K562 (cell line): Measurements from ENCODE around the gene CAPN8. TPM values are rescaled to one million over a fixed set of nuclear protein-coding genes. Genes with fewer than 3 reads are reported as not detected.

Source experiments
- BCL6 ChIP-seq: fragments of 250-450 bp; sonication (Bioruptor Pico); IDR thresholded peaks from 2 replicates; pipeline ENCODE4 v1.4.0; 2020
- CCNT2 ChIP-seq: IDR thresholded peaks from 2 replicates; pipeline ENCODE4 v1.6.1; 2011; ENCODE audit warnings: borderline replicate concordance, low read depth, mild to moderate bottlenecking, moderate library complexity, mixed read lengths, low read length; ENCODE audit not compliant: insufficient read length; ENCODE audit errors: extremely low read depth
- CTBP1 ChIP-seq: fragments of 450-650 bp; IDR thresholded peaks from 2 replicates; pipeline ENCODE4 v1.6.1; 2016; ENCODE audit warnings: borderline replicate concordance
- DPF2 ChIP-seq: fragments of 450-650 bp; IDR thresholded peaks from 2 replicates; pipeline ENCODE4 v1.6.1; 2016
- EP400 ChIP-seq: fragments of 450-650 bp; IDR thresholded peaks from 2 replicates; pipeline ENCODE4 v1.6.1; 2017; ENCODE audit warnings: antibody characterized with exemption, mild to moderate bottlenecking, moderate library complexity
- ETS2 ChIP-seq: IDR thresholded peaks from 2 replicates; pipeline ENCODE4 v1.6.1; 2016; ENCODE audit warnings: borderline replicate concordance, missing genetic modification characterization, mild to moderate bottlenecking, moderate library complexity, missing compliant biosample characterization; ENCODE audit not compliant: poor library complexity, severe bottlenecking
- ETV1 ChIP-seq: fragments of 450-650 bp; conservative IDR thresholded peaks from 2 replicates; pipeline ENCODE4 v1.6.1; 2016; ENCODE audit warnings: missing genetic modification characterization, control low read depth, low read depth, missing compliant biosample characterization
- HEY1 ChIP-seq: fragments of 250-450 bp; sonication (Bioruptor Pico); IDR thresholded peaks from 2 replicates; pipeline ENCODE4 v1.5.0; 2020; ENCODE audit warnings: mild to moderate bottlenecking, moderate library complexity, borderline replicate concordance
- MTA2 ChIP-seq: fragments of 450-650 bp; IDR thresholded peaks from 2 replicates; pipeline ENCODE4 v1.6.1; 2016; ENCODE audit warnings: low read depth
- SIRT6 ChIP-seq: IDR thresholded peaks from one replicate; pipeline ENCODE4 v1.6.1; 2012; ENCODE audit warnings: low read depth, mild to moderate bottlenecking, control low read depth, inconsistent platforms, low read length, moderate library complexity
- SMAD2 ChIP-seq: fragments of 150-350 bp; IDR thresholded peaks from 2 replicates; pipeline ENCODE4 v1.6.1; 2014; ENCODE audit warnings: low read depth, mild to moderate bottlenecking, low read length
- SRSF7 ChIP-seq: fragments of 200-400 bp; formaldehyde crosslinking; optimal IDR thresholded peaks from 2 replicates; pipeline ENCODE3; 2017; ENCODE audit warnings: mild to moderate bottlenecking, low read depth, low read length
- TARDBP ChIP-seq: fragments of 450-650 bp; IDR thresholded peaks from 2 replicates; pipeline ENCODE4 v1.6.1; 2016
- TEAD4 ChIP-seq, 2 experiments: sonication (generic) in 1 of 2; formaldehyde crosslinking in 1 of 2; IDR thresholded peaks; 2 replicates each; pipeline versions ENCODE4 v1.6.1 to v1.8.0; 2012 to 2022; ENCODE audit warnings: borderline replicate concordance in 1 of 2, inconsistent platforms in 1 of 2, low read length in 1 of 2, mild to moderate bottlenecking in 1 of 2, missing genetic modification reagents in 1 of 2
- ZBED1 ChIP-seq: IDR thresholded peaks from 2 replicates; pipeline ENCODE4 v1.6.1; 2014
- ZNF133 ChIP-seq: fragments of 250-450 bp; sonication (Bioruptor Pico); IDR thresholded peaks from 2 replicates; pipeline ENCODE4 v1.4.0; 2020; ENCODE audit warnings: mild to moderate bottlenecking
- ZNF79 ChIP-seq: fragments of 250-450 bp; sonication (Bioruptor Pico); IDR thresholded peaks from 2 replicates; pipeline ENCODE4 v1.4.0; 2020; ENCODE audit warnings: low read depth, mild to moderate bottlenecking, moderate library complexity
- polyA plus RNA-seq, 8 experiments: library from polyadenylated mRNA; depleted of rRNA in 4 of 8; stranded (reverse) in 5 of 8; unstranded in 3 of 8; fragments of >200 nt; fragmentation: Nextera tagmentation in 2 of 8; fragmentation: Illumina TruSeq in 1 of 8; extraction: Ambion mirVana in 2 of 8; extraction: Trizol in 1 of 8; gene quantifications; 2 replicates each; pipeline versions ENCODE4 v1.2.1 to v1.2.3, GENCODE V29; 2011 to 2014; ENCODE audit warnings: inconsistent platforms in 1 of 8, missing spikeins in 1 of 8
- total RNA-seq, 7 experiments: library from RNA; depleted of rRNA in 6 of 7; stranded (reverse); fragments of >200 nt in 6 of 7; fragmentation: Illumina TruSeq in 2 of 7; extraction: Trizol in 2 of 7; gene quantifications; 2 replicates each; pipeline versions ENCODE4 v1.2.1 to v1.2.3, GENCODE V29; 2011 to 2021; ENCODE audit warnings: low replicate concordance in 1 of 7
- TF ChIP-seq, protein P1 (sequence below): fragments of 250-450 bp; sonication (Bioruptor Pico); IDR thresholded peaks from 2 replicates; pipeline ENCODE4 v1.4.0; 2020
- TF ChIP-seq, protein P2 (sequence below): fragments of 250-450 bp; sonication (Bioruptor Pico); IDR thresholded peaks from 2 replicates; pipeline ENCODE4 v1.8.0; 2022; ENCODE audit warnings: inconsistent platforms
- TF ChIP-seq, protein P3 (sequence below), 2 experiments: IDR thresholded peaks; 2 replicates each; pipeline ENCODE4 v1.6.1; 2011; ENCODE audit warnings: borderline replicate concordance in 1 of 2, control low read depth in 1 of 2, low read depth in 1 of 2, low read length in 1 of 2, mild to moderate bottlenecking in 1 of 2, mixed read lengths in 1 of 2, moderate library complexity in 1 of 2; ENCODE audit not compliant: insufficient read depth in 1 of 2, insufficient read length in 1 of 2, poor library complexity in 1 of 2, severe bottlenecking in 1 of 2; ENCODE audit errors: extremely low read depth in 1 of 2

Gene CAPN8
- total and polyA plus RNA-seq, 9 of the 15 experiments (the other 6 are each of a cell fraction or from before 2014, with no cell fraction given), result 0.06 TPM; not detected in 8

DNA sequence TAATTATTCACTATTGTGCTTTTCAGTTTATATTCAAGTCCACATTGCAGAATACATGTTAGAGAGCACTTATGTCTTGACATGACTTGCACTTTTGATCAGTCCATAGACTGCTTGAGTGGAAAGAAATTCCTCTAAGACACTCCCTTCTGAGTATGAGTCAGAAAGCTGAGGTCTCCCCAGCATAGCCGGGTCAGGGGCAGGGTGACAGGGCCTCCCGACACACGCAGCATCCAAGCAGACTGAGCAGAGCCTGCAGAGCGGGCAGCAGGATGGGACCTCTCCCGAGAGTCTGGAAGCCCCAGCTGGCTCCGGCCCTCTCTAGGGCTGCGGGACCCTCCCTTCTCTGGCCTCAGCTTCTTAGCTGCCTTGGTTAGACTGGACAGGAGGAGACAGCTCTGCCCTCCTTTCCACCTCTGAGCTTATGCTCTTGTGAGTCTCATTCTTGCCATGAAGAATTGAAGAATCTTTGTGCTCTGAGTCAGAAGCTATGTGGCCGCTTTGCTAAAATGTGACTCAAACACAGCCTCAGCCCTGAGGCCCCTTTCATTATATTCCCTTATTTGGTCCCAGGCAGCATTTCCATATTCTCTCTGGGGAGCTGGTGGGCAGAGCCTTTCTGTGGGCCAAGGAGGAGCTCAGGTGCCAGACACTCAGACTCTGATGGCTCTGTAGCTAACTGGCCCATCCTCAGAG lies 35.6 kb upstream of the CAPN8 start (continued):
- TF ChIP-seq ETS2 (no peak), HEY1 (no peak), EP400 (no peak), TARDBP (no peak), ZBED1 (no peak), ZNF79 (CRISPR knock-in tag) (no peak), CCNT2 (no peak), SMAD2 (no peak), SIRT6 (no peak), ETV1 (tag) (no peak), ZNF133 (CRISPR knock-in tag) (no peak), SRSF7 (no peak), DPF2 (peak; percentile 90), MTA2 (no peak), TEAD4 (IDR thresholded peaks at IDR 0.05; ENCODE audit: low read length) (peak; percentile 59), TEAD4 (CRISPR knock-in tag; IDR thresholded peaks at IDR 0.05; ENCODE audit: borderline replicate concordance) (no peak), BCL6 (no peak), CTBP1 (0 out of 2 replicates have a peak, but pooled peaks have one; percentile 38)
- TF ChIP-seq, protein P1, sequence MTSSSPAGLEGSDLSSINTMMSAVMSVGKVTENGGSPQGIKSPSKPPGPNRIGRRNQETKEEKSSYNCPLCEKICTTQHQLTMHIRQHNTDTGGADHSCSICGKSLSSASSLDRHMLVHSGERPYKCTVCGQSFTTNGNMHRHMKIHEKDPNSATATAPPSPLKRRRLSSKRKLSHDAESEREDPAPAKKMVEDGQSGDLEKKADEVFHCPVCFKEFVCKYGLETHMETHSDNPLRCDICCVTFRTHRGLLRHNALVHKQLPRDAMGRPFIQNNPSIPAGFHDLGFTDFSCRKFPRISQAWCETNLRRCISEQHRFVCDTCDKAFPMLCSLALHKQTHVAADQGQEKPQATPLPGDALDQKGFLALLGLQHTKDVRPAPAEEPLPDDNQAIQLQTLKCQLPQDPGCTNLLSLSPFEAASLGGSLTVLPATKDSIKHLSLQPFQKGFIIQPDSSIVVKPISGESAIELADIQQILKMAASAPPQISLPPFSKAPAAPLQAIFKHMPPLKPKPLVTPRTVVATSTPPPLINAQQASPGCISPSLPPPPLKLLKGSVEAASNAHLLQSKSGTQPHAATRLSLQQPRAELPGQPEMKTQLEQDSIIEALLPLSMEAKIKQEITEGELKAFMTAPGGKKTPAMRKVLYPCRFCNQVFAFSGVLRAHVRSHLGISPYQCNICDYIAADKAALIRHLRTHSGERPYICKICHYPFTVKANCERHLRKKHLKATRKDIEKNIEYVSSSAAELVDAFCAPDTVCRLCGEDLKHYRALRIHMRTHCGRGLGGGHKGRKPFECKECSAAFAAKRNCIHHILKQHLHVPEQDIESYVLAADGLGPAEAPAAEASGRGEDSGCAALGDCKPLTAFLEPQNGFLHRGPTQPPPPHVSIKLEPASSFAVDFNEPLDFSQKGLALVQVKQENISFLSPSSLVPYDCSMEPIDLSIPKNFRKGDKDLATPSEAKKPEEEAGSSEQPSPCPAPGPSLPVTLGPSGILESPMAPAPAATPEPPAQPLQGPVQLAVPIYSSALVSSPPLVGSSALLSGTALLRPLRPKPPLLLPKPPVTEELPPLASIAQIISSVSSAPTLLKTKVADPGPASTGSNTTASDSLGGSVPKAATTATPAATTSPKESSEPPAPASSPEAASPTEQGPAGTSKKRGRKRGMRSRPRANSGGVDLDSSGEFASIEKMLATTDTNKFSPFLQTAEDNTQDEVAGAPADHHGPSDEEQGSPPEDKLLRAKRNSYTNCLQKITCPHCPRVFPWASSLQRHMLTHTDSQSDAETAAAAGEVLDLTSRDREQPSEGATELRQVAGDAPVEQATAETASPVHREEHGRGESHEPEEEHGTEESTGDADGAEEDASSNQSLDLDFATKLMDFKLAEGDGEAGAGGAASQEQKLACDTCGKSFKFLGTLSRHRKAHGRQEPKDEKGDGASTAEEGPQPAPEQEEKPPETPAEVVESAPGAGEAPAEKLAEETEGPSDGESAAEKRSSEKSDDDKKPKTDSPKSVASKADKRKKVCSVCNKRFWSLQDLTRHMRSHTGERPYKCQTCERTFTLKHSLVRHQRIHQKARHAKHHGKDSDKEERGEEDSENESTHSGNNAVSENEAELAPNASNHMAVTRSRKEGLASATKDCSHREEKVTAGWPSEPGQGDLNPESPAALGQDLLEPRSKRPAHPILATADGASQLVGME (CRISPR knock-in tag), result no peak
- TF ChIP-seq, protein P2, sequence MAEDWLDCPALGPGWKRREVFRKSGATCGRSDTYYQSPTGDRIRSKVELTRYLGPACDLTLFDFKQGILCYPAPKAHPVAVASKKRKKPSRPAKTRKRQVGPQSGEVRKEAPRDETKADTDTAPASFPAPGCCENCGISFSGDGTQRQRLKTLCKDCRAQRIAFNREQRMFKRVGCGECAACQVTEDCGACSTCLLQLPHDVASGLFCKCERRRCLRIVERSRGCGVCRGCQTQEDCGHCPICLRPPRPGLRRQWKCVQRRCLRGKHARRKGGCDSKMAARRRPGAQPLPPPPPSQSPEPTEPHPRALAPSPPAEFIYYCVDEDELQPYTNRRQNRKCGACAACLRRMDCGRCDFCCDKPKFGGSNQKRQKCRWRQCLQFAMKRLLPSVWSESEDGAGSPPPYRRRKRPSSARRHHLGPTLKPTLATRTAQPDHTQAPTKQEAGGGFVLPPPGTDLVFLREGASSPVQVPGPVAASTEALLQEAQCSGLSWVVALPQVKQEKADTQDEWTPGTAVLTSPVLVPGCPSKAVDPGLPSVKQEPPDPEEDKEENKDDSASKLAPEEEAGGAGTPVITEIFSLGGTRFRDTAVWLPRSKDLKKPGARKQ (CRISPR knock-in tag), result no peak
- TF ChIP-seq, protein P3, sequence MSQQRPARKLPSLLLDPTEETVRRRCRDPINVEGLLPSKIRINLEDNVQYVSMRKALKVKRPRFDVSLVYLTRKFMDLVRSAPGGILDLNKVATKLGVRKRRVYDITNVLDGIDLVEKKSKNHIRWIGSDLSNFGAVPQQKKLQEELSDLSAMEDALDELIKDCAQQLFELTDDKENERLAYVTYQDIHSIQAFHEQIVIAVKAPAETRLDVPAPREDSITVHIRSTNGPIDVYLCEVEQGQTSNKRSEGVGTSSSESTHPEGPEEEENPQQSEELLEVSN (IDR thresholded peaks at IDR 0.05; ENCODE audit: borderline replicate concordance in 1 of 2, extremely low read depth in 1 of 2, insufficient read depth in 1 of 2, insufficient read length in 1 of 2, low read depth in 1 of 2, low read length in 1 of 2, poor library complexity in 1 of 2, severe bottlenecking in 1 of 2), result peak in 1 of 2 experiments; percentile 34
